Measurements from ENCODE around the gene ANO2. TPM values are rescaled to one million over a fixed set of nuclear protein-coding genes. Genes with fewer than 3 reads are reported as not detected.
"Not testable (repeated sequence)": the region's sequence is repeated elsewhere in the genome, so short reads cannot be mapped to it uniquely, and the experiment has no call there.

Gene ANO2
- total and polyA plus RNA-seq, 7 donors = 1.3 to 9.3 (median 4.2) TPM

GRCh38 chr12:5827591-5827990, 117.5 kb downstream of the ANO2 start:
- Histone ChIP-seq H3K27ac (no peak overlapping the region), H3K4me3 (no peak overlapping the region), H3K4me1 (no peaks in the 10 kb centered on the region), H3K9me3 (no peaks in the 10 kb centered on the region), H3K27me3 (ENCODE audit: insufficient read depth in 3 of 3, low read length in 2 of 3) (peaks cover 0 to 13% (median 5%) of the 10 kb centered on the region in 3 donors), H3K36me3 (ENCODE audit: insufficient read depth in 1 of 2, low read depth in 1 of 2) (no peaks in the 10 kb centered on the region)
- intact Hi-C loops (cut with DNase I) = no loop called here
- no peak for TF ChIP-seq CTCF (IDR thresholded peaks at IDR 0.05)
- WGBS, 3 donors = 50 to 78% (median 64%) methylated on average over 22 of the region's 22 CpGs
- ATAC-seq = no peak
- DNase-seq = no peak

GRCh38 chr12:5825761-5826160, 119.3 kb downstream of the ANO2 start:
- H3K27me3 ChIP-seq (ENCODE audit: insufficient read depth in 3 of 3, low read length in 2 of 3) = peaks cover 0 to 13% (median 3%) of the 10 kb centered on the region in 3 donors
- ATAC-seq; H3K27ac ChIP-seq; H3K36me3 ChIP-seq (ENCODE audit: insufficient read depth in 1 of 2, low read depth in 1 of 2); intact Hi-C loops (cut with DNase I); H3K4me3 ChIP-seq; H3K4me1 ChIP-seq; H3K9me3 ChIP-seq; DNase-seq: not testable (repeated sequence)
- WGBS, 3 donors = 58 to 69% (median 65%) methylated on average over 3 of the region's 3 CpGs

GRCh38 chr12:5818877-5819276, 126.2 kb downstream of the ANO2 start:
- H3K4me1 ChIP-seq; H3K4me3 ChIP-seq; DNase-seq; intact Hi-C loops (cut with DNase I); H3K9me3 ChIP-seq; H3K36me3 ChIP-seq (ENCODE audit: insufficient read depth in 1 of 2, low read depth in 1 of 2); ATAC-seq; H3K27ac ChIP-seq; H3K27me3 ChIP-seq (ENCODE audit: insufficient read depth in 3 of 3, low read length in 2 of 3): not testable (repeated sequence)
- WGBS, 3 donors = 93 to 97% (median 96%) methylated on average over 1 of the region's 1 CpG

- Histone ChIP-seq H3K36me3 (ENCODE audit: insufficient read depth in 1 of 2, low read depth in 1 of 2) (no peaks in the 10 kb centered on the region), H3K9me3 (no peaks in the 10 kb centered on the region), H3K4me1 (no peaks in the 10 kb centered on the region), H3K4me3 (no peak overlapping the region), H3K27ac (no peak overlapping the region), H3K27me3 (ENCODE audit: insufficient read depth in 3 of 3, low read length in 2 of 3) (peaks cover 0 to 7% (median 0%) of the 10 kb centered on the region in 3 donors)
- DNase-seq (no peak), ATAC-seq (no peak)
- WGBS, 3 donors = 84 to 89% (median 87%) methylated on average over 4 of the region's 4 CpGs
- intact Hi-C loops (cut with DNase I) = no loop called here
- no peak for TF ChIP-seq CTCF (IDR thresholded peaks at IDR 0.05)
Measured at GRCh38 chr12:5817246-5817645, 127.8 kb downstream of the ANO2 start.

- no peak for ATAC-seq
- Histone ChIP-seq H3K27me3 (ENCODE audit: insufficient read depth in 3 of 3, low read length in 2 of 3) (peaks cover 0 to 10% (median 2%) of the 10 kb centered on the region in 3 donors), H3K36me3 (ENCODE audit: insufficient read depth in 1 of 2, low read depth in 1 of 2) (no peaks in the 10 kb centered on the region), H3K4me3 (no peak overlapping the region), H3K4me1 (no peaks in the 10 kb centered on the region), H3K9me3 (no peaks in the 10 kb centered on the region), H3K27ac (no peak overlapping the region)
- WGBS, 3 donors = 69 to 76% (median 75%) methylated on average over 9 of the region's 9 CpGs
- intact Hi-C loops (cut with DNase I) = no loop called here
- no peak for DNase-seq
- TF ChIP-seq CTCF (IDR thresholded peaks at IDR 0.05) = no peak
Measured at GRCh38 chr12:5809586-5809985, 135.5 kb downstream of the ANO2 start.

DNA sequence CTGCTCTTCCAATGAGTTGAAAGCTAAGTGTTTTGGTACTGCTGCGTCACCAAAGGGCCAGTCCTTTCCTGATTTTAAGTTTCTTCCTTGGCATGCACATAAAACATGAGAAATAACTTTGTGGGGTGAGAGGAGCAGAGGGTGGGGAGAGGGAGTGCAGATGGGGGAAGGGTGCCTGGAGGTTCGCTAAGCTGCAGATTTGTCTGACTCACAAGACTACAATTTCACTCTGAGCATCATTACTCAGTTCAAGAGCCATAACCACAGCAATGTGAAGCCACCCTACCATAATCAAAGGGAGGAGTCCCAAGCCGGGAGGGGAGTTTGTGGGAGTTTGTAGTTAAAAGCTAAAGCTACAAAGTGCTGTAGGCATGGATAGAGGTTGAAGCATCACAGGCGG, 136.1 kb downstream of the ANO2 start:
- Histone ChIP-seq H3K36me3 (ENCODE audit: insufficient read depth in 1 of 2, low read depth in 1 of 2) (no peaks in the 10 kb centered on the region), H3K4me1 (no peaks in the 10 kb centered on the region), H3K27ac (no peak overlapping the region), H3K9me3 (no peaks in the 10 kb centered on the region), H3K4me3 (no peak overlapping the region), H3K27me3 (ENCODE audit: insufficient read depth in 3 of 3, low read length in 2 of 3) (peaks cover 0 to 13% (median 2%) of the 10 kb centered on the region in 3 donors)
- no peak for ATAC-seq
- intact Hi-C loops (cut with DNase I) = no loop called here
- no peak for TF ChIP-seq CTCF (IDR thresholded peaks at IDR 0.05)
- DNase-seq = no peak
- WGBS, 3 donors = 76 to 86% (median 76%) methylated on average over 4 of the region's 4 CpGs
